ENCODE results near the gene TPCN2.
A peak's percentile ranks its signal among the peaks of the same experiment; 100 is the strongest.

Gene TPCN2

GRCh38 chr11:69010964-69011623 lies 37.6 kb upstream of the TPCN2 start:
- DNase-seq (ENCODE audit: low read depth), result peak; percentile 51

GRCh38 chr11:69011624-69012091 lies 37.1 kb upstream of the TPCN2 start:
- no peak for DNase-seq (ENCODE audit: low read depth)

- DNase-seq (ENCODE audit: low read depth), result no peak
These were observed 36.4 kb upstream of the TPCN2 start for GRCh38 chr11:69012092-69013008.

- DNase-seq (ENCODE audit: low read depth), result peak; percentile 89
These were observed 35.5 kb upstream of the TPCN2 start, which contains the start of gene MRGPRF for GRCh38 chr11:69013009-69013951. TSS of gene MRGPRF (minus strand) at chr11:69013246. CDS start at chr11:69009901, 3,345 bp downstream.

GRCh38 chr11:69014084-69014851 lies 34.5 kb upstream of the TPCN2 start:
- no peak for DNase-seq (ENCODE audit: low read depth)

GRCh38 chr11:69014898-69015549 lies 33.7 kb upstream of the TPCN2 start:
- no peak for DNase-seq (ENCODE audit: low read depth)

GRCh38 chr11:69017951-69018350 lies 30.8 kb upstream of the TPCN2 start:
- no peak for DNase-seq (ENCODE audit: low read depth)

GRCh38 chr11:69018924-69019323 lies 29.8 kb upstream of the TPCN2 start:
- no peak for DNase-seq (ENCODE audit: low read depth)

GRCh38 chr11:69022260-69022659 lies 26.5 kb upstream of the TPCN2 start:
- no peak for DNase-seq (ENCODE audit: low read depth)

GRCh38 chr11:69024509-69024908 lies 24.2 kb upstream of the TPCN2 start:
- no peak for DNase-seq (ENCODE audit: low read depth)

GRCh38 chr11:69027704-69028372 lies 20.9 kb upstream of the TPCN2 start:
- DNase-seq (ENCODE audit: low read depth), result no peak

- DNase-seq (ENCODE audit: low read depth), result no peak
These were observed 18.4 kb upstream of the TPCN2 start for GRCh38 chr11:69030301-69030700.

GRCh38 chr11:69032833-69033232 lies 15.9 kb upstream of the TPCN2 start:
- no peak for DNase-seq (ENCODE audit: low read depth)

- no peak for DNase-seq (ENCODE audit: low read depth)
These were observed 15.3 kb upstream of the TPCN2 start for GRCh38 chr11:69033431-69033830.

- no peak for DNase-seq (ENCODE audit: low read depth)
These were observed 14.4 kb upstream of the TPCN2 start for GRCh38 chr11:69034123-69034867.

- DNase-seq (ENCODE audit: low read depth), result no peak
These were observed 13.4 kb upstream of the TPCN2 start for GRCh38 chr11:69035150-69035945.

GRCh38 chr11:69035946-69036340 lies 12.8 kb upstream of the TPCN2 start:
- DNase-seq (ENCODE audit: low read depth), result no peak

- DNase-seq (ENCODE audit: low read depth), result no peak
These were observed 11.7 kb upstream of the TPCN2 start for GRCh38 chr11:69037074-69037473.

GRCh38 chr11:69037544-69037943 lies 11.2 kb upstream of the TPCN2 start:
- DNase-seq (ENCODE audit: low read depth), result no peak
